Retina (tissue), 1 donor: ENCODE results near the gene LRMDA.

Experiments
- DNase-seq: peaks from one replicate; pipeline ENCODE4 v3.0.0-alpha.2; 2016

LRMDA gene

GRCh38 chr10:75449382-75450074 lies 18.1 kb downstream of the LRMDA start:
- DNase-seq: peak; percentile 39

GRCh38 chr10:75450075-75450445 lies 18.6 kb downstream of the LRMDA start:
- peak; percentile 52 for DNase-seq

- DNase-seq: peak; percentile 44
These were observed 19.5 kb downstream of the LRMDA start for GRCh38 chr10:75450644-75451640.

GRCh38 chr10:75451831-75452230 lies 20.4 kb downstream of the LRMDA start:
- peak; percentile 50 for DNase-seq

- no peak for DNase-seq
These were observed 21.6 kb downstream of the LRMDA start for GRCh38 chr10:75452997-75453396.

GRCh38 chr10:75456122-75456521 lies 24.7 kb downstream of the LRMDA start:
- no peak for DNase-seq

GRCh38 chr10:75460059-75460458 lies 28.6 kb downstream of the LRMDA start:
- no peak for DNase-seq

GRCh38 chr10:75461672-75462649 lies 30.5 kb downstream of the LRMDA start:
- peak; percentile 23 for DNase-seq

GRCh38 chr10:75462865-75463264 lies 31.4 kb downstream of the LRMDA start:
- DNase-seq: no peak

GRCh38 chr10:75464478-75465449 lies 33.3 kb downstream of the LRMDA start:
- no peak for DNase-seq

- no peak for DNase-seq
These were observed 34.0 kb downstream of the LRMDA start for GRCh38 chr10:75465450-75465827.

- DNase-seq: no peak
These were observed 34.6 kb downstream of the LRMDA start for GRCh38 chr10:75466001-75466400.

- no peak for DNase-seq
These were observed 35.5 kb downstream of the LRMDA start for GRCh38 chr10:75466886-75467285.

GRCh38 chr10:75468612-75469005 lies 37.2 kb downstream of the LRMDA start:
- DNase-seq: no peak

GRCh38 chr10:75469006-75469616 lies 37.7 kb downstream of the LRMDA start:
- DNase-seq: no peak

- DNase-seq: no peak
These were observed 39.5 kb downstream of the LRMDA start for GRCh38 chr10:75470901-75471300.

- no peak for DNase-seq
These were observed 41.3 kb downstream of the LRMDA start for GRCh38 chr10:75472685-75473084.

- DNase-seq: no peak
These were observed 42.7 kb downstream of the LRMDA start for GRCh38 chr10:75474106-75474505.

GRCh38 chr10:75475460-75476182 lies 44.2 kb downstream of the LRMDA start:
- DNase-seq: no peak

GRCh38 chr10:75476569-75476968 lies 45.1 kb downstream of the LRMDA start:
- no peak for DNase-seq
